Measurements from ENCODE around the gene MOCOS.

The MOCOS gene

DNA sequence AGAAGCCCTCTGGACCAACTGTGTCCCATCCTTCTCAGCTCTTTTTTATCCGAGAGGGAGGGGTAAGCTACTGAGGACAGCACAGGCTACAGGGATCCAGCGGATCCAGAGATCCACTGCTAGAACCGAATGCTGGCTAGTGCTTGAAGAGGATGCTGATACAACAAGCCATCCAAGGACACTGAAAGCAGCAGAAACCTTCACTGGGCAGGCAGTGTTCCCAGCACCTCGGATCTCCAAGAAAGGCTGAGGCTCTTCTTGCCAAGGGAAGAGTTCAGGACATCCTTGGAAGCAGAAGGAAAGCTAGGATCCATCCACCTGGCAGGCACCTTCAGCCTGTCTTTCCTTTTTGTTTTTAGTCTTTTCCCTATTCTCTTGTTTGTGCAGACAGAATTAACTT lies 97.0 kb downstream of the MOCOS start:
- peaks cover 14% of the 10 kb centered on the region for H3K27me3 Mint-ChIP-seq (ENCODE audit: low read depth)
- H3K27ac Mint-ChIP-seq, result no peak overlapping the region
- H3K4me3 Mint-ChIP-seq, result no peak overlapping the region
- no peaks in the 10 kb centered on the region for H3K4me1 Mint-ChIP-seq (ENCODE audit: low read depth)
- H3K9me3 Mint-ChIP-seq, result no peaks in the 10 kb centered on the region
- H3K36me3 Mint-ChIP-seq (ENCODE audit: low read depth), result no peaks in the 10 kb centered on the region
- no peak for DNase-seq (ENCODE audit: low spot score)

GRCh38 chr18:36284671-36285295 lies 97.5 kb downstream of the MOCOS start:
- H3K36me3 Mint-ChIP-seq (ENCODE audit: low read depth), result no peaks in the 10 kb centered on the region
- DNase-seq (ENCODE audit: low spot score), result no peak
- no peaks in the 10 kb centered on the region for H3K4me1 Mint-ChIP-seq (ENCODE audit: low read depth)
- peaks cover 11% of the 10 kb centered on the region for H3K27me3 Mint-ChIP-seq (ENCODE audit: low read depth)
- no peak overlapping the region for H3K4me3 Mint-ChIP-seq
- H3K27ac Mint-ChIP-seq, result no peak overlapping the region
- no peaks in the 10 kb centered on the region for H3K9me3 Mint-ChIP-seq

DNA sequence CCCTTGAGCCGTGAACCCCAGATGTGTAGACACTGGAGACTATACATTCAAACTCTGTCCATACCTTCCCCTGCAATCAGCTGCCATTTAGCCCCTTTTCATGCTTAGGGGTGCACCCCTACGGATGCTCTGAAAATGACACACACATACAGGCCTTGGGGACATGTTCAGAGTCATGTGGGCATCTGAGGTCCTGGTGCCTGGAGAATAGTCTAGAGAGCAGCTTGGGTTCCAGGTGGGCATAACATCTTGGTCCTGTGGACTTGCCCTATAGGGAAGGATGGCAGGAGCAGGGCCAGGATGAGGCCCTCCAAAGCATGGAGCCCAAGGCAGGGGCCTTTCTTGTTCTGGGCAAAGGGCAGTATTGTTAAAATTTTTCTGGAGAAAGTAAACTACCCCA lies 100.4 kb downstream of the MOCOS start:
- Mint-ChIP-seq H3K27ac (no peak overlapping the region), H3K9me3 (no peaks in the 10 kb centered on the region), H3K4me1 (ENCODE audit: low read depth) (no peaks in the 10 kb centered on the region), H3K27me3 (ENCODE audit: low read depth) (peaks cover 11% of the 10 kb centered on the region), H3K36me3 (ENCODE audit: low read depth) (no peaks in the 10 kb centered on the region), H3K4me3 (no peak overlapping the region)
- no peak for DNase-seq (ENCODE audit: low spot score)

GRCh38 chr18:36288689-36289088 lies 101.4 kb downstream of the MOCOS start:
- no peak for DNase-seq (ENCODE audit: low spot score)
- H3K4me3 Mint-ChIP-seq, result no peak overlapping the region
- no peaks in the 10 kb centered on the region for H3K9me3 Mint-ChIP-seq
- H3K4me1 Mint-ChIP-seq (ENCODE audit: low read depth), result no peaks in the 10 kb centered on the region
- H3K27ac Mint-ChIP-seq, result no peak overlapping the region
- H3K36me3 Mint-ChIP-seq (ENCODE audit: low read depth), result no peaks in the 10 kb centered on the region
- H3K27me3 Mint-ChIP-seq (ENCODE audit: low read depth), result peaks cover 11% of the 10 kb centered on the region

DNA sequence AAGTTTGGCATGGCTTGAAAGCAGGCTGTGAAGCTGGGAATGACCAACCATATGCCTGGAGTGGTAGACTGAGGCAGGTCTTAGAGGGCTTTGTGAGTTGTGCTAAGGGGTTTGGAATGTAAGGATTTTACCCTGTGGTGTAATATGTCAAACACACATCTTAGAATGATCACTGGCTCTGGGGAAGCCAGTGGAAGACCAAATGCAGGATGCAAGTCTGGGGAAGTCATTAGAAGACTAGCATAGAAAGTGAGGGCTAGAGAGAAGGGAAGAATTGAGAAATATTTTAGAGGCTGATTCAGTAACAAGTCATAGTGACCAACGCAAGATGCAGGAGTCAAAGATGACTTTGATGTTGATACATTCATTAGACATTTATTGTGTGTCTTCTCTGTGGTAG lies 106.7 kb downstream of the MOCOS start:
- peaks cover 9% of the 10 kb centered on the region for H3K27me3 Mint-ChIP-seq (ENCODE audit: low read depth)
- no peak overlapping the region for H3K4me3 Mint-ChIP-seq
- H3K9me3 Mint-ChIP-seq, result no peaks in the 10 kb centered on the region

GRCh38 chr18:36295214-36295613 lies 107.9 kb downstream of the MOCOS start:
- Mint-ChIP-seq H3K4me3 (no peak overlapping the region), H3K27me3 (ENCODE audit: low read depth) (peaks cover 21% of the 10 kb centered on the region), H3K4me1 (ENCODE audit: low read depth) (no peaks in the 10 kb centered on the region), H3K27ac (no peak overlapping the region), H3K9me3 (no peaks in the 10 kb centered on the region), H3K36me3 (ENCODE audit: low read depth) (no peaks in the 10 kb centered on the region)
- no peak for DNase-seq (ENCODE audit: low spot score)

More for the DNA sequence above, 106.7 kb downstream of the MOCOS start:
- DNase-seq (ENCODE audit: low spot score), result no peak
- Mint-ChIP-seq H3K4me1 (ENCODE audit: low read depth) (no peaks in the 10 kb centered on the region), H3K36me3 (ENCODE audit: low read depth) (no peaks in the 10 kb centered on the region), H3K27ac (no peak overlapping the region)

DNA sequence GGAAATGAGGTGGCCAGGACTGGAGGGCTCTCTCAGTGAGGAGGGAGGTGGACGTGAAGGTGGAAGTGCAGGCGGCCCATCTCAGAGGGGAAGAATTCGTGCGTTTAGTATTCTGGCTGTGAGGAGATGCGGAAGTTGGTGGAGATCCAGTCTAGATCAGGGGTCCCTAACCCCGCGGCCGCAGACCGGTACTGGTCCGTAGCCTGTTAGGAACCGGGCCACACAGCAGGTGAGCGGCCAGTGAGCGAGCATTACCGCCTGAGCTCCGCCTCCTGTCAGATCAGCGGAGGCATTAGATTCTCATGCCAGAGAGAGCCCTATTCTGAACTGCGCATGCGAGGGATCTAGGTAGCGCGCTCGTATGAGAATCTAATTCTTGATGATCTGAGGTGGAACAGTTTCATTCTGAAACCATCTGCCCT lies 108.6 kb downstream of the MOCOS start:
- DNase-seq (ENCODE audit: low spot score), result no peak
- Mint-ChIP-seq H3K4me1 (ENCODE audit: low read depth) (no peaks in the 10 kb centered on the region), H3K4me3 (no peak overlapping the region), H3K27ac (no peak overlapping the region), H3K9me3 (no peaks in the 10 kb centered on the region), H3K36me3 (ENCODE audit: low read depth) (no peaks in the 10 kb centered on the region), H3K27me3 (ENCODE audit: low read depth) (peaks cover 25% of the 10 kb centered on the region)

DNA sequence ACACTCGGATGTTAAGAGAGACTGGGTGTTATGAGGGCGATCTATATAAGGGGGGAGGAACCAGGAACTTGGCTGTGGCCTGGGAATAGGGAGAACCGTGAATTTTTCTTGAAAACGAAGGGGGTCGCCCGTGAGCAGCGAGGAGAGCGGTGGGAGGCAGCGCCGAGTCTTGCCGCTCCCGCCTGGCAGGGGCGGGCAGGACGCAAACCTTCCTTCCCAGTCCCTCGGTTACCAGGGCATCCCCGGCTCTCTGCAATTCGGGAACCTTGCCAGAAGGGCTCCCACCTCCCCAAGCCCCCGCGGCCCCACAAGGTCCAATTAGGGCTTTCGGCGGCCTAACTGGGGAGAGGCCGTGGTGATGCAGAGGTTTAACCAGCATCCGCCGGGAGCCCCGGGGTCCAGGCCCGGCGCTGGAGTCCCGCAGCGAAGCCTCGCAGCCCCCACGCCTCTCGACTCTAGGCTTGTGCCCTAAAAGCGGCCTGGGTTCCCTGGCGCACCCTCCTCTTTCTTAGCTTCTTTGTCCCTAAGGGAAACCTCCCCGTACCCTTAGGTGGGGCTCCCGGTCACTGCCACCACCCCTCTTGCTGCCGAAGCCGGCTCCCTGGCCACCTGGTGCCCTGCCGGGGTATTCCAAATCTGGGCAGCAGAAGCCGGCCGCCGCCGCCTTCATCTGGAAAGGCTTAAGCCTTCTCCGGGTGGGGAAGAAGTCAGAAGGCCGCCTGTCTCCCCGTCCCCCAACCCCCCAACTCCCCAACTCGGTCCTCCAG lies 109.5 kb downstream of the MOCOS start:
- no peaks in the 10 kb centered on the region for H3K36me3 Mint-ChIP-seq (ENCODE audit: low read depth)
- H3K4me3 Mint-ChIP-seq, result no peak overlapping the region
- H3K27me3 Mint-ChIP-seq (ENCODE audit: low read depth), result peaks cover 22% of the 10 kb centered on the region
- H3K4me1 Mint-ChIP-seq (ENCODE audit: low read depth), result no peaks in the 10 kb centered on the region
- DNase-seq (ENCODE audit: low spot score), result no peak
- H3K27ac Mint-ChIP-seq, result no peak overlapping the region
- no peaks in the 10 kb centered on the region for H3K9me3 Mint-ChIP-seq

- H3K27me3 Mint-ChIP-seq (ENCODE audit: low read depth), result peaks cover 26% of the 10 kb centered on the region
- H3K27ac Mint-ChIP-seq, result no peak within 1 kb of the TSS
- H3K9me3 Mint-ChIP-seq, result no peaks in the 10 kb centered on the region
- H3K4me1 Mint-ChIP-seq (ENCODE audit: low read depth), result no peaks in the 10 kb centered on the region
- no peak within 1 kb of the TSS for H3K4me3 Mint-ChIP-seq
- DNase-seq (ENCODE audit: low spot score), result no peak
- no peaks in the 10 kb centered on the region for H3K36me3 Mint-ChIP-seq (ENCODE audit: low read depth)
Observed at GRCh38 chr18:36297417-36298125, 110.3 kb downstream of the MOCOS start, which contains the start of gene FHOD3. Gene FHOD3, plus strand, starts transcription at chr18:36297713. Its CDS starts 123 bp downstream, at chr18:36297836.

- H3K27me3 Mint-ChIP-seq (ENCODE audit: low read depth), result peaks cover 30% of the 10 kb centered on the region
- no peaks in the 10 kb centered on the region for H3K36me3 Mint-ChIP-seq (ENCODE audit: low read depth)
- DNase-seq (ENCODE audit: low spot score), result no peak
- no peak overlapping the region for H3K4me3 Mint-ChIP-seq
- H3K4me1 Mint-ChIP-seq (ENCODE audit: low read depth), result no peaks in the 10 kb centered on the region
- H3K27ac Mint-ChIP-seq, result no peak overlapping the region
- H3K9me3 Mint-ChIP-seq, result no peaks in the 10 kb centered on the region
Observed at GRCh38 chr18:36298126-36298741, 110.9 kb downstream of the MOCOS start.

DNA sequence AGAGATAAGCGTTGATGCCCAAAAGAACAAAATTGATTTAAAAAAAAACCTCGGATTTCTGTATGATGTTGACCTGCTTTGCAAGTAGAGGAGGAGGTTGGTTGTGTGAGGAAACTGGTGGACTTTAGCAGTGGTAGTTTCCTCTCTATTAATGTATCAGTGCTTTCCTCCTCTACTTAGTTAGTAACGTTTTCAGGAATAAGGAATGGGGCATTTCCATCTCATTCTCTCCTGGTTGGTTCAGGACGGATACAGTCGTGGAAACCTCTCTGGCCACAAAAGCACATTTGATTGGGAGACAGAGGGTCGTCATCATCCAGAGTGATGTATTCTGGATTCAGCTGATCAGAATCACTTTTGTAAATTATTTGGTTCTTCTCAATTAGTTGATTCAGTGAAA lies 111.7 kb downstream of the MOCOS start:
- H3K27ac Mint-ChIP-seq, result no peak overlapping the region
- H3K9me3 Mint-ChIP-seq, result no peaks in the 10 kb centered on the region
- DNase-seq (ENCODE audit: low spot score), result no peak
- no peaks in the 10 kb centered on the region for H3K4me1 Mint-ChIP-seq (ENCODE audit: low read depth)
- H3K36me3 Mint-ChIP-seq (ENCODE audit: low read depth), result no peaks in the 10 kb centered on the region
- peaks cover 37% of the 10 kb centered on the region for H3K27me3 Mint-ChIP-seq (ENCODE audit: low read depth)
- H3K4me3 Mint-ChIP-seq, result no peak overlapping the region

DNA sequence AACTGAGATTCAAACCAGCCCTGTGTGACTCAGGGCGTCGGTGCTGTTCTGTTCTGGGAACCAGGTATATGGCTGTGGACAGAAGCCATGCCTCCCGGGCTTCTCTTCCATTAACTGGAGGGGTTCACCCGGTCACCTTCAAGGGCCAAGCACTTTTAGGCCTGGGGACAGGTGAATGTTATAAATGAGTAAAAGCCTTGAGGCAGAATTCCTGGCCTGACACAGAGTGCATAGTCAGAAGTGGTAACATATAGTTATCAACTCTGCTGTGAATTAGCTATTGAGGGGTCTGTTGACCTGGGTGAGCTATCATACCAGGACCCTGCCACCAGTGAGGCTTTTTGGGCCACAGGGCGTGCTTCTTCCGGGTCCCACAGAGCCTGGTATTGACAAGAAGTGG lies 112.9 kb downstream of the MOCOS start:
- peaks cover 40% of the 10 kb centered on the region for H3K27me3 Mint-ChIP-seq (ENCODE audit: low read depth)
- no peaks in the 10 kb centered on the region for H3K9me3 Mint-ChIP-seq
- no peak overlapping the region for H3K4me3 Mint-ChIP-seq
- no peaks in the 10 kb centered on the region for H3K36me3 Mint-ChIP-seq (ENCODE audit: low read depth)
- no peaks in the 10 kb centered on the region for H3K4me1 Mint-ChIP-seq (ENCODE audit: low read depth)
- H3K27ac Mint-ChIP-seq, result no peak overlapping the region
- DNase-seq (ENCODE audit: low spot score), result no peak

GRCh38 chr18:36301884-36302283 lies 114.6 kb downstream of the MOCOS start:
- no peaks in the 10 kb centered on the region for H3K36me3 Mint-ChIP-seq (ENCODE audit: low read depth)
- no peaks in the 10 kb centered on the region for H3K4me1 Mint-ChIP-seq (ENCODE audit: low read depth)
- H3K27ac Mint-ChIP-seq, result no peak overlapping the region
- DNase-seq (ENCODE audit: low spot score), result no peak
- no peaks in the 10 kb centered on the region for H3K9me3 Mint-ChIP-seq
- no peak overlapping the region for H3K4me3 Mint-ChIP-seq
- peaks cover 48% of the 10 kb centered on the region for H3K27me3 Mint-ChIP-seq (ENCODE audit: low read depth)

GRCh38 chr18:36302676-36303075 lies 115.4 kb downstream of the MOCOS start:
- H3K27me3 Mint-ChIP-seq (ENCODE audit: low read depth), result peaks cover 52% of the 10 kb centered on the region
- H3K27ac Mint-ChIP-seq, result no peak overlapping the region
- DNase-seq (ENCODE audit: low spot score), result no peak

More at GRCh38 chr18:36302676-36303075, 115.4 kb downstream of the MOCOS start:
- no peak overlapping the region for H3K4me3 Mint-ChIP-seq
- no peaks in the 10 kb centered on the region for H3K4me1 Mint-ChIP-seq (ENCODE audit: low read depth)
- H3K36me3 Mint-ChIP-seq (ENCODE audit: low read depth), result no peaks in the 10 kb centered on the region
- H3K9me3 Mint-ChIP-seq, result no peaks in the 10 kb centered on the region
